GM19324 (cell line): ENCODE data around the gene CCT5.
"Not testable (repeated sequence)": the region's sequence is repeated elsewhere in the genome, so short reads cannot be mapped to it uniquely, and the experiment has no call there.

ENCODE experiments used
- ATAC-seq: cut with Tn5 transposase; IDR thresholded peaks from one replicate; pipeline ENCODE4 v1.9.1; 2021; ENCODE audit warnings: mild to moderate bottlenecking, moderate library complexity; ENCODE audit not compliant: unreplicated experiment, low FRiP score

The CCT5 gene

GRCh38 chr5:10244342-10244944 lies 5.6 kb upstream of the CCT5 start:
- ATAC-seq, result no peak

GRCh38 chr5:10246761-10247160 lies 3.3 kb upstream of the CCT5 start:
- ATAC-seq, result no peak

DNA sequence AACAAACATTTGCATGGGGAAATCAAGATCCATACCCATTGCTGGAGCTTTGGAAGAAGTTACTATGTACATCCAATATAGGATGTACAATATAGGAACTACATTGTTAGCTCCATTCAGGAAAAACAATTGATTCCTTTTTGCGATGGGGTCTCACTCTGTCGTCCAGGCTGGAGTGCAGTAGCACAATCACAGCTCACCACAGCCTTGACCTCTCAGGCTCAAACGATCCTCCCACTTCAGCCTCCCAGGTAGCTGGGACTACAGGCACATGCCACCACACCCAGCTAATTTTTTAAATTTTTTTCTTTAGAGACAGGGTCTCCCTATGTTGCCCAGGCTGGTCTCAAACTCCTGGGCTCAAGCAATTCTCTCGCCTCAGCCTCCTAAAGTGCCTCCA lies 2.9 kb upstream of the CCT5 start:
- ATAC-seq, result not testable (repeated sequence)

- peak; percentile 0 for ATAC-seq
These were observed 1.5 kb upstream of the CCT5 start for GRCh38 chr5:10248378-10249260.

DNA sequence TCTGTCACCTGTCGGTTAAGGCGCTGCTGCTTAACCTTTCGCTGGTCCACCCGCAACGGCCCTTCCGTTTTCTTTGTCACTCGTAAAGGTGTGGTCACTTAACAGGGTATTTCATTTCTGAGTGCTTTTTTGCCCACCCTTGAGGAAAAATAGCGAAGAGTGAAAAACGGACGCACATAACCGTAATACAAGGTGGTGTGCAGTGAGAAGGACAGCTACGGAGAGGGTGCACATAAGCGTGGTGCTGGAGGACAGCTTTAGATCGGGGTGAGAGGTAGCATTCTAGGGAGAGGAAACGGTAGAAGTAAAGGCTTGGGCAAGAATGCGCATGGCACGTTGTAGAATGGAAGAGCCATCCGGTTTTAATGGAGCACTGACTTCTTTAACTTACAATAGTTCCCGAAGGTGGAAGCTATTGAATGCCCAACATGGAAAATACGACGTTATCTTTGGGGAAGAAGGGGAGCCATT lies 761 bp downstream of the CCT5 start:
- ATAC-seq, result no peak

DNA sequence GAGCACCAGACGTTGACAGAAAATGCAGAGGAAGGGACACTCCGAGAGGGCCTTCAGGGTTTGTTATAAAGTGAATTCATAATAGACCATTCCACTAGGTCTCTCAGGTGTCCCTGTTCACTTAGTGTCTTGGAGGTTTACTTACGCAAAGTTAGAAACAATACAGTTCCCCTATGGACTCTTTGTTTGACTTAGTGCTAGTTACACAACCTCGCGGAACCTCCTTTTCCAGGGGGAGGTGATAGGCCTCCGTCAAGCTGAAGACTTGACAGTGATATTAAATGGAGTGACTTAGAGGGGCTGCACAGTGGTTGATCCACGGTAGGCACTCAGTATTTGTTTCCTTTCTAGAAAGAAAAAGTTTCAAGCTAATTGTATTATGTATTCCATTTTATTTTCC lies 1.3 kb downstream of the CCT5 start:
- no peak for ATAC-seq

DNA sequence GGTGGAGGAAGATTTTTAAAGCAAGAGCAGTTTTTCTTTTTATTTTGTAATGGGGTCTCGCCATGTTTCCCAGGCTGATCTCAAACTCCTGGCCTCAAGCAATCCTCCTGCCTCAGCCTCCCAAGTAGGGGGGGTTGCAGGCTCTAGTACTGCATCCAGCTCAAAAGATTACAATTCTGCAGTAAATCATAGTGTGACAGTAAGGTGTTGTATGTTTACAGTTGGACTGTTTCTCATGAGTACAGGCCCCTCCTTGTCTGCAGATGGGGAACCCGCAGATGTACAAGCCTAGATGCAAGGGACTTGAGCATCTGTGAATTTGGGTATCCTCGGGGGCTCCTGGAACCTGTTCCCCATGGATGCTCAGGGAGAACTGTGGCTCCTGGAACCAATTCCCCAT lies 3.3 kb downstream of the CCT5 start:
- ATAC-seq, result no peak

GRCh38 chr5:10254686-10255085 lies 4.6 kb downstream of the CCT5 start:
- no peak for ATAC-seq

- ATAC-seq, result no peak
These were observed 7.8 kb downstream of the CCT5 start for GRCh38 chr5:10257870-10258269.

DNA sequence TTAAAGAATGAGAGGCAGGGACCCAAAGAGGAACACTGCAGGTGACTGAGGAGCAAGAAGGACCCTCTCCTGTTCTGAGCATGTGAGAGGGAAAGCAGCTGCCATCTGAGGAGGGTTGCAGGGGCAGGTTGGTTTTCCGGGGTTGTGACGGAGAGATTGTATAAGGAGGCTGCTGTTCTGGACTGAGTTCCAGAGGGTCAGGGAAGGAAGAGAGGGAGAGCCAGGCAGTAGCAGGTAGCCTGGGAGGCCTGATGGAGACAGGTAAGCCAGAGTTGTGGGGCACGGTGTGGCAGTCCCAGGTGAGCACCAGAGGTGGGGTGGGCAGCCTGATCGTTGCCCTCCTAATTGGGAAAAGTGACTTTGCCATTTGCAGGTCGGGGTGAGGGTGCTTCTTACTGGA lies 9.8 kb downstream of the CCT5 start:
- ATAC-seq, result no peak

DNA sequence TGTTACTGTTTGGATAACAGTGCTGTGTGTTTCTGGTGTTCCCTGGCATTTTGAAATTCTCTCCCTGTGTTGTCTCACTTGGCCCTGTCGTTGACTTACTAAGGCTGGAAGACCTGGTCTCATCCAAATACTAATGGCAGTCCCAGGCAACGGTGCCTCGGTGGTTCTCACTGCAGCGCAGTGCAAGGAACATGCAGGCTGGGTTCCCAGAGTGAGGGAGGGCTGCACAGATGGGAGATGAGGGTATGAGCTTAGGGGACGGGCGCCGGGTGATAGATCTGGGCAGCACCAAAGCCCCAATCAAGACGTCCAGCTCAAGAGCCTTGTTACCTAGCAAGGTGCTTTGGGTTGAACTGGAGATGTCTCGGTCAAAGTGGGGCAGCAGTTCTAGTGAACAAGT lies 11.0 kb downstream of the CCT5 start:
- no peak for ATAC-seq

GRCh38 chr5:10262121-10262774 lies 12.2 kb downstream of the CCT5 start:
- ATAC-seq, result no peak

DNA sequence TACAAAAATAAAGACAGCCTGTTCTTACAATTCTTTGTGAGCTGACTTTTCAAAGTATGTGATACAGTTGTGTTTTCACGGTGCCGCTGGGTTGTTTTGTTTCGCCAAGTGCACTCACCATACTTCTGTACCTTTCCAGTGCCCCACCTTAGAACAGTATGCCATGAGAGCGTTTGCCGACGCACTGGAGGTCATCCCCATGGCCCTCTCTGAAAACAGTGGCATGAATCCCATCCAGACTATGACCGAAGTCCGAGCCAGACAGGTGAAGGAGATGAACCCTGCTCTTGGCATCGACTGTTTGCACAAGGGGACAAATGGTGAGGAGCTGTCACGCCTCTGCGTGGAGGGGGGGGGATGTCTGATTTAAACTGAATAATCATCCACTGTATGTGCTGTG lies 12.9 kb downstream of the CCT5 start:
- ATAC-seq, result no peak

DNA sequence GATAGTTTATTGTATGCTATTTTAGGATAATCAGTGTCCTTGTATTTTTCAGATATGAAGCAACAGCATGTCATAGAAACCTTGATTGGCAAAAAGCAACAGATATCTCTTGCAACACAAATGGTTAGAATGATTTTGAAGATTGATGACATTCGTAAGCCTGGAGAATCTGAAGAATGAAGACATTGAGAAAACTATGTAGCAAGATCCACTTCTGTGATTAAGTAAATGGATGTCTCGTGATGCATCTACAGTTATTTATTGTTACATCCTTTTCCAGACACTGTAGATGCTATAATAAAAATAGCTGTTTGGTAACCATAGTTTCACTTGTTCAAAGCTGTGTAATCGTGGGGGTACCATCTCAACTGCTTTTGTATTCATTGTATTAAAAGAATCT lies 14.5 kb downstream of the CCT5 start:
- ATAC-seq, result no peak

DNA sequence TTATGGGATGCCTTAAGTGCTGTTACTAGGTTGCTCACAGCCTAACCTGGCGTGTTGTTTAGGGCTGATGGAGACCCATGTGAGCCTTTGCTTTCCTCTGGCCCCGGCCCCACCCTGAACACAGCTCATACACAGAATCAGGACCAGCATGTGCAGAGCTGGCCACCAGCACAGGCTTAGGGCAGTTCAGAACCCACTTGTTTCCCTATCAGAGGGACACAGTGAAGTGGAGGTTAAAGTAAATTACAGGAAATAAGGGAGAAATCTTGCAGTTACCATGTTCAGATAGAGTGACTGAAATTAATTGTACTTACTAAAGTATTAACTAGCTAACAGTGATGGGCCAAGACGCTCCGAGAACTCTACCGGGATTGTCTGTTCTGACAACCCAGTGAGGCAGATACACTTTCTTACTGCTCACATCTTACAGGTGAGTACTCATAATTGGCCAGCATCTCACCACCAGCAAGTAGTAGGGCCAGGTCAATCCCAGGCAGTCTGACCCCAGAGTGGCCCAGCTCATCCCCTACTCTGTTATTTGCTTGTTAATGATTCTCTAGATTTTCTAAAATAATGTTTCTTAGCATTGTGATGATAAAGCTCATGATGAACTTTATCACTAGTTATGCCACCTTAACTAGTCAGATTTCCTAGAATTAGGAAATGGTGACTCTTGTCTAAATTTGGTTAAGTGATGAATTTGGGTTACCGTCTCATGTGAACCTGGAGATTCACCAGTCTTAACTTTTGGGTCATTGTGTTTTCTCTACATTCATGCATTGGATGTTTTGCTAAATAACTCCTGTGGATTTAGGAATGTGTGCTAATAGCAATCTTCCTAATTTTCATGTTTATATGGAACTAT lies 15.4 kb downstream of the CCT5 start:
- no peak for ATAC-seq

DNA sequence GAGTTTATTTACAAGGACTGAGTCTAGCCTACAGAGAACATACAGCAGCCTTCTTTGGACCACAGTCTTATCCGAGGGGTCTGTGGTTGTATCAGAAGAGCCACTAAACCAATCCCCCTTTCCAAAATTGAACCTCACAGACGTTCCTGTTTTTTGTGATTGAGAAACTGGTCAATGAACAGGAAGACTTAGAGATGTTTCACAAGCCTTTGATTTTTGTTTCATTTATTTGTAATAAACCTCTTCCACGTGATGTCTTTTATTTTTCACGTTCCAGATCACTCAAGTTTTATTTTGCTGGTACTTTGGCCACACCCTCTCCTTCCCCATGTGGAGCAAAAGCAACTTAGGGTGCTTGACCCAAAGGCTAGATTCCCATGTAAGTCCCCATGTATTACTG lies 16.1 kb downstream of the CCT5 start:
- no peak for ATAC-seq

DNA sequence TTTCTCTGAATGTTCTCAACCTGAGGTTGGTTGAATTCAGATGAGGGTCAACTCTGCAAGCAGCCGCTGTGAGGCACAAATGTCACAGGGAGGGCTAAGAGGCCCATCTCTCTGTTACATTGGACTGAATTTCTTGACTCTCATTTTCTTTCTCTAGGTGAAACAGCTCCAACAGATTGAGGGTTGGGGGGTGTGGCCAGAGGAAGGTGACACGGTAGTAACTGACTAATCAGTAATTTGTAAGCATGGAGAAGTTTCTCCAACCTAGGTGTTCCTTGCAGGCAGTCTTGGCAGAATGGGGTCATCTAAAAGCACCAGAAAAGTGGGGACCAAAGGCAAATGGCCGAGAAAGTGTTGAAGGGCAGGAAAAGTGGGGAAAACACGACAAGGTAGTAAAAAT lies 16.8 kb downstream of the CCT5 start:
- no peak for ATAC-seq

DNA sequence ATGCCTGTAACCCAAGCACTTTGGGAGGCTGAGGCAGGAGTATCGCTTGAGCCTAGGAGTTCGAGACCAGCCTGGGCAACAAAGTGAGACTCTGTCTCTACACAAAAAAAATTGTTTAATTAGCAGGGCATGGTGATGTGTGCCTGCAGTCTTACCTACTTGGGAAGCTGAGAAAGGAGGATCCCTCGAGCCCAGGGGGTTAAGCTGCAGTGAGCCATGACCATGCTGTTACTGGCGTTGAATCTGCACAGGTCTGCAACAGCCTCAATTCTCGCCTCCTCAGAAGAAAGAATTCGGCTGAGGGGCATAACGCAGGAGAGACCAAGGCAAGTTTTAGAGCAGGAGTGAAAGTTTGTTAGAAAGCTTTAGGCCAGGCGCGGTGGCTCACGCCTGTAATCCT lies 18.0 kb downstream of the CCT5 start:
- no peak for ATAC-seq

- ATAC-seq, result no peak
These were observed 22.2 kb downstream of the CCT5 start for GRCh38 chr5:10272053-10272874.

DNA sequence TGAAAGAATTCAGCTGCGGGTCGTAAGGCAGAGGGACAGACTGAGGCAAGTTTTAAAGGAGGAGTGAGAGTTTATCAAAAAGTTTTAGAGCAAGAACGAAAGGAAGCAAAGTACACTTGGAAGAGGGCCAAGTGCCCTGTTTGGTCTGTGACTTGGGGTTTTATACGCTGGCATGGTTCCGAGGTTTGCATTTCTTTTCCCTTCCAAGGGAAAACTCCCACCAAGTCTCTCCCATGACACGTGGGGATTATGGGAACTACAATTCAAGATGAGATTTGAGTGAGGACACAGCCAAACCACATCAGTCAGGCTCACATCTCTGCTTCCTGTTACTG lies 22.8 kb downstream of the CCT5 start:
- ATAC-seq, result not testable (repeated sequence)
